Ovary (tissue), 9 donors: ENCODE measurements around the gene MAN2A2. TPM values are rescaled to one million over a fixed set of nuclear protein-coding genes. Genes with fewer than 3 reads are reported as not detected.

ENCODE experiments used
- DNase-seq, 5 donors: peaks; one replicate each; pipeline ENCODE4 v3.0.0-alpha.2; 2019 to 2020
- H3K27ac ChIP-seq, 2 donors: fragments of 200-600 bp; one replicate each; pipeline versions ENCODE4 v1.5.1 to v1.8.0; 2019 to 2022
- H3K27me3 ChIP-seq: fragments of 200-600 bp; one replicate; pipeline ENCODE4 v1.8.0; 2022
- H3K36me3 ChIP-seq: fragments of 200-600 bp; sonication (generic); one replicate; pipeline ENCODE4 v1.5.1; 2019
- H3K4me1 ChIP-seq: one replicate; pipeline ENCODE4 v1.8.1; 2013; ENCODE audit warnings: mild to moderate bottlenecking, moderate library complexity; ENCODE audit not compliant: insufficient read depth
- H3K4me3 ChIP-seq: fragments of 200-600 bp; sonication (generic); one replicate; pipeline ENCODE4 v1.5.1; 2017
- H3K9me3 ChIP-seq, 2 donors: fragments of 200-600 bp in 1 of 2; sonication (generic) in 1 of 2; one replicate each; pipeline versions ENCODE4 v1.5.1 to v1.8.1; 2013 to 2019; ENCODE audit warnings: mild to moderate bottlenecking in 1 of 2, moderate library complexity in 1 of 2
- EP300 ChIP-seq: sonication (generic); formaldehyde crosslinking; IDR thresholded peaks from one replicate; pipeline ENCODE4 v1.6.1; 2017; ENCODE audit warnings: antibody characterized with exemption
- POLR2A ChIP-seq: fragments of 450-650 bp; IDR thresholded peaks from one replicate; pipeline ENCODE4 v1.6.1; 2017; ENCODE audit warnings: antibody characterized with exemption, mild to moderate bottlenecking, moderate library complexity
- WGBS, 3 donors: extraction: QIAGEN DNeasy Blood & Tissue Kit in 1 of 3; methylation state at CpG; one replicate each; pipeline versions ENCODE4 v1.1.5 to v1.1.7; 2013 to 2017; 5-methylcytosine and 5-hydroxymethylcytosine counted together
- intact Hi-C, 4 donors: fragments of 100-400 bp; cut with DNase I; formaldehyde crosslinking; loops; one replicate each; pipeline versions ENCODE4 v1.11.0 to v1.15.1; 2022 to 2023
- polyA plus RNA-seq, 2 donors: library from polyadenylated mRNA; stranded (reverse); fragments of 200-250 nt in 1 of 2; fragments of 350-450 nt in 1 of 2; fragmentation: Illumina TruSeq in 1 of 2; extraction: RNeasy Lipid Tissue Mini Kit (QIAGEN cat#74804) in 1 of 2; gene quantifications; one replicate each; pipeline ENCODE4 v1.2.3, GENCODE V29; 2013 to 2014
- total RNA-seq, 7 donors: library from RNA; depleted of rRNA in 2 of 7; stranded (reverse); fragments of >200 nt in 2 of 7; fragmentation: NEBNext Ultra II Directional in 3 of 7; extraction: Animal tissue kit (Norgen Biotek cat#: 25700) in 3 of 7; gene quantifications; one replicate each; pipeline versions ENCODE4 v1.1.0 to v1.2.4, GENCODE V29; 2016 to 2023
- TF ChIP-seq, protein P1 (sequence below), 3 donors: fragments of 450-650 bp in 2 of 3; fragments of 200-600 bp in 1 of 3; IDR thresholded peaks; one replicate each; pipeline versions ENCODE4 v1.5.1 to v1.8.0; 2016 to 2022; ENCODE audit warnings: antibody characterized with exemption in 3 of 3, mild to moderate bottlenecking in 1 of 3
- donor health status: DM: no; HTN: no; CAD: no; lungs with moderate emphysema.
- donor health status: DM: no; HTN: no; CAD: no.
- donor health status: Bipolar disorder and iron deficiency.
- donor health status: DM: yes; HTN: yes; CAD: no.
- donor health status: DM: no; HTN: no; CAD: no.
- donor health status: DM: yes; HTN: yes; CAD: no.

Gene MAN2A2
- total and polyA plus RNA-seq, 9 donors = 25.3 to 66.5 (median 31.2) TPM

DNA sequence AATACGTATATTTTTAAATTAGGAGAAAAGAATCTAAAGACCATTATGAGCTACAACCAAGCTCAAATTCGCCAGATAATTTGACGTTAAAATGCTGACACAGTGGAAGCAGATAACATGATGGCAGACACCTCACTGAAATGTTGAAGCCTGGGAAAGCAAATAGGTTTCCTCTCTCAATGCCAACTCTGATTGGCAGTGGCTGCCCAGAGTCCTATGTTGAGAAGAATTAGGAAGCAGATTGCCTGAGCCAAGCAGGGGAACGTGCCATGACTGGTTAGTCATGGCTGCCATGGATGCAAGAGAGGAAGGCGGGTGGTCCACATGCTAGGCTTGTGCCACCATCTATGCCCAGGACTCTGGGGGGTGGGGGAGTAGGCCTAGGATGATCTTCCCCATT is 35.2 kb downstream of the MAN2A2 start:
- intact Hi-C loops = no loop called here
- 84 to 94% (median 89%) methylated on average over 5 of the region's 5 CpGs for WGBS, 3 donors

DNA sequence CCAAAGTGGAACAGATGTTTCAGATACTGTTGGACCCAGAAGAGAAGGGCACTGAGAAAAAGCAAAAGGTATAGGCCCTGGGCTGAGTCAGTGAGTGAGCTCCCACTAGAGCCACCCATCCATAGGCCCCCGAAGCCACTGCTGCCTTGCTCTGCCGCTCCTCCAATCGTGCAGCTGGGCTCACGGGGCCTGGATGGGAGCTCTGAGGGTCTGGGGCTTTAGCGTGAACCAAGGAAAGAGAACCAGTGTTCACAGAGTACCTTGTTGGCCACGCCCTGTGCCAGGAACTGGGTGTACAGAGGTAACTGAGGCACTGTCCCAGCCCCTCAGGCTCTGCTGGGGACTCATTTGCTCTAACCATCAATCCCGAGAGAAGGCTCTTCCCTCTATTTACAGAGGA is 36.7 kb downstream of the MAN2A2 start:
- Histone ChIP-seq H3K9me3 (no peaks in the 10 kb centered on the region), H3K4me3 (no peak overlapping the region), H3K27me3 (no peaks in the 10 kb centered on the region), H3K27ac (no peak overlapping the region), H3K4me1 (peaks cover 7% of the 10 kb centered on the region), H3K36me3 (peaks cover 2% of the 10 kb centered on the region)
- intact Hi-C loops = no loop called here
- WGBS, 3 donors = 79 to 89% (median 85%) methylated on average over 7 of the region's 7 CpGs
- DNase-seq = no peak
- TF ChIP-seq EP300 = no peak
- TF ChIP-seq, protein P1, sequence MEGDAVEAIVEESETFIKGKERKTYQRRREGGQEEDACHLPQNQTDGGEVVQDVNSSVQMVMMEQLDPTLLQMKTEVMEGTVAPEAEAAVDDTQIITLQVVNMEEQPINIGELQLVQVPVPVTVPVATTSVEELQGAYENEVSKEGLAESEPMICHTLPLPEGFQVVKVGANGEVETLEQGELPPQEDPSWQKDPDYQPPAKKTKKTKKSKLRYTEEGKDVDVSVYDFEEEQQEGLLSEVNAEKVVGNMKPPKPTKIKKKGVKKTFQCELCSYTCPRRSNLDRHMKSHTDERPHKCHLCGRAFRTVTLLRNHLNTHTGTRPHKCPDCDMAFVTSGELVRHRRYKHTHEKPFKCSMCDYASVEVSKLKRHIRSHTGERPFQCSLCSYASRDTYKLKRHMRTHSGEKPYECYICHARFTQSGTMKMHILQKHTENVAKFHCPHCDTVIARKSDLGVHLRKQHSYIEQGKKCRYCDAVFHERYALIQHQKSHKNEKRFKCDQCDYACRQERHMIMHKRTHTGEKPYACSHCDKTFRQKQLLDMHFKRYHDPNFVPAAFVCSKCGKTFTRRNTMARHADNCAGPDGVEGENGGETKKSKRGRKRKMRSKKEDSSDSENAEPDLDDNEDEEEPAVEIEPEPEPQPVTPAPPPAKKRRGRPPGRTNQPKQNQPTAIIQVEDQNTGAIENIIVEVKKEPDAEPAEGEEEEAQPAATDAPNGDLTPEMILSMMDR (IDR thresholded peaks at IDR 0.05) = no peak
- TF ChIP-seq POLR2A = no peak

More for the DNA sequence above, 35.2 kb downstream of the MAN2A2 start:
- no peaks in the 10 kb centered on the region for H3K9me3 ChIP-seq
- no peak for DNase-seq
- H3K4me1 ChIP-seq = peaks cover 7% of the 10 kb centered on the region
- H3K27ac ChIP-seq = no peak overlapping the region
- H3K4me3 ChIP-seq = no peak overlapping the region
- no peaks in the 10 kb centered on the region for H3K27me3 ChIP-seq
- peaks cover 2% of the 10 kb centered on the region for H3K36me3 ChIP-seq
- TF ChIP-seq, protein P1 (IDR thresholded peaks at IDR 0.05) = no peak
- no peak for TF ChIP-seq POLR2A
- no peak for TF ChIP-seq EP300

DNA sequence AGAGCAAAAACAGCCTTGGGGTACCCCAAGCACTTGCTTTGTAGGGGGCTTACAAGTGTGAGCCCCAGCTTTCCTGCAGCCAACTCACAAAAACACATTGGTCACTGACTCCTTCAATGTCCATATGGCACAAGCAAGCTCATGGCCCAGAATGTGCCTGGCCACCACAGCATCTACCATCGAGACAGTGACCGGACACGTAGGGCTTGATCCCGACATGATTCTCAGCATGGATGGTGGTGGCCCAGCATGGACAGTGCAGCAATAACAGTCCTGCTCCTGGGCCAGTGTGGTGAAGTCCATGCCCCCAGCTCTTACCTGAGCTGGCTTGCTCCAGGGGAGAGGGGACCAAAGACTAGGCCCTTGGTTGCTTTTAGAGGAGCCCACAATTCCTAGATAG is 37.9 kb downstream of the MAN2A2 start:
- TF ChIP-seq, protein P1 (IDR thresholded peaks at IDR 0.05) = no peak
- TF ChIP-seq EP300 (no peak), POLR2A (no peak)
- H3K4me1 ChIP-seq = peaks cover 3% of the 10 kb centered on the region
- peaks cover 2% of the 10 kb centered on the region for H3K36me3 ChIP-seq
- H3K9me3 ChIP-seq = no peaks in the 10 kb centered on the region
- H3K27me3 ChIP-seq = no peaks in the 10 kb centered on the region
- DNase-seq = no peak
- H3K27ac ChIP-seq = no peak overlapping the region
- WGBS, 3 donors = 93 to 98% (median 97%) methylated on average over 4 of the region's 4 CpGs
- H3K4me3 ChIP-seq = no peak overlapping the region
- intact Hi-C loops = no loop called here

DNA sequence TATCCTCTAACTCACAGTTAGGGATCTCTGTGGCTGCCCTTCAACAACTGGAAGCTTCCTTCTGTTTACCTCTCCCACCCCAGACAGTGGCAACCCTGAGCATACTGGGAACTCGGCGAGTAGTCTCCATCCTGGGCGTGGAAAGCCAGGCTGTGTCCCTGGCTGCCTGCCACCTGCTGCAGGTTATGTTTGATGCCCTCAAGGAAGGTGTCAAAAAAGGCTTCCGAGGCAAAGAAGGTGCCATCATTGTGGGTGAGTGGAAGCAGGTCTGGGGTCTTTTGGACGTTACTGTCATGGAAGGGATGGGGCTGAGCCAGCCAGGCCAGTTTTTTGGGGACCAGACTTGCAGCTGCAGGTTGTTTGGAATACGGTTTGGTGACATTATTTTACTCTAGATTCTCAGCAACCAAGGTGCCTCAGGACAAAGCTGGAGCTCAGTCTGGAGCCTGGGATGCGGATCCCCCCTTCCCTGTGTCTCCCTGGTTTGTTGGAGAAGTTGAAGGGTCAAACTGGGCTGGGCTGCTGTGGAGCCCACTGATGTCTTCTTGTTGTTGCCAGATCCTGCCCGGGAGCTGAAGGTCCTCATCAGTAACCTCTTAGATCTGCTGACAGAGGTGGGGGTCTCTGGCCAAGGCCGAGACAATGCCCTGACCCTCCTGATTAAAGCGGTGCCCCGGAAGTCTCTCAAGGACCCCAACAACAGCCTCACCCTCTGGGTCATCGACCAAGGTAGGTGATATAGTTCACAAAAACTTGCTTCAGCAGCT is 39.4 kb downstream of the MAN2A2 start:
- H3K9me3 ChIP-seq = no peaks in the 10 kb centered on the region
- WGBS, 3 donors = 83 to 94% (median 87%) methylated on average over 12 of the region's 12 CpGs
- intact Hi-C loops = no loop called here
- H3K36me3 ChIP-seq = peaks cover 2% of the 10 kb centered on the region
- H3K27me3 ChIP-seq = no peaks in the 10 kb centered on the region
- no peaks in the 10 kb centered on the region for H3K4me1 ChIP-seq
- no peak for DNase-seq
- TF ChIP-seq POLR2A (no peak), EP300 (no peak)
- TF ChIP-seq, protein P1 (IDR thresholded peaks at IDR 0.05) = no peak
- no peak overlapping the region for H3K4me3 ChIP-seq
- H3K27ac ChIP-seq = no peak overlapping the region
